SK-N-MC (cell line): ENCODE results near the gene GMDS.

Experiments
- EZH2 ChIP-seq: fragments of 200-600 bp; sonication (generic); IDR thresholded peaks from one replicate; pipeline ENCODE4 v1.6.1; 2017; ENCODE audit warnings: antibody characterized with exemption
- FOXP2 ChIP-seq: optimal IDR thresholded peaks from 2 replicates; pipeline ENCODE3; 2011; ENCODE audit warnings: mild to moderate bottlenecking, moderate library complexity; ENCODE audit not compliant: insufficient read depth; ENCODE audit errors: extremely low read length, control extremely low read depth
- POLR2AphosphoS5 ChIP-seq: IDR thresholded peaks from 2 replicates; pipeline ENCODE4 v1.6.1; 2012; ENCODE audit warnings: mild to moderate bottlenecking, low read depth, low read length, borderline replicate concordance

DNA sequence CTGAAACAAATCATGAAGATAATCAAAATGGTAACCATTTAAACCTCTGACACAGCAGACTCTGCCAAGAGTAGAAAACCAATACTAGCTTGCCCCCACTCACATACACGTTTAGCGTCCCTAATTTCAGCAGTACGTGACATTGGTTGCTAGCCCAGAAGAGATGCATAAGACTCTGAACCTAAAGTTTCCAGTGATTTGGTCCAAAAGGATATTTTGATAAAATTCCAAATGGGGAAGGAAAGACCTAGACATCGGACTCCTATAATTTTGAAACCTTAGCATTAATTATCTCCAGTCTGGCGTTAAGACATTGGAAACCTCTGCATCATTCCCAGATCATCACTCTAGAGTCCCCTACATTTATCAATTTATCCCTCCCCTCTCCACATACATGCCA is 98.1 kb downstream of the GMDS start:
- TF ChIP-seq FOXP2 (no peak), EZH2 (no peak), POLR2AphosphoS5 (no peak)
